Adrenal gland (tissue), 12 donors: Measurements from ENCODE around the gene TNFSF9. TPM values are rescaled to one million over a fixed set of nuclear protein-coding genes. Genes with fewer than 3 reads are reported as not detected.

Experiments used
- DNase-seq, 7 donors: peaks; one replicate each; pipeline ENCODE4 v3.0.0-alpha.2; 2019 to 2020
- H3K27ac ChIP-seq, 5 donors: fragments of 200-600 bp; sonication (generic) in 4 of 5; 1 replicate in 3 of 5; 2 replicates in 2 of 5; pipeline versions ENCODE4 v1.5.1 to v1.8.0; 2016 to 2020; ENCODE audit warnings: mild to moderate bottlenecking in 1 of 5
- H3K27me3 ChIP-seq: fragments of 200-600 bp; 2 replicates; pipeline ENCODE4 v1.8.0; 2021
- H3K36me3 ChIP-seq, 2 donors: fragments of 200-600 bp; replicated peaks in 1 of 2; 1 replicate in 1 of 2; 2 replicates in 1 of 2; pipeline versions ENCODE4 v1.5.1 to v1.8.0; 2018 to 2022
- H3K4me1 ChIP-seq, 2 donors: fragments of 200-600 bp; replicated peaks in 1 of 2; 1 replicate in 1 of 2; 2 replicates in 1 of 2; pipeline versions ENCODE4 v1.5.1 to v1.8.0; 2018 to 2021
- H3K4me3 ChIP-seq, 4 donors: fragments of 200-600 bp; sonication (generic) in 3 of 4; one replicate each; pipeline ENCODE4 v1.5.1; 2016 to 2018
- H3K9me3 ChIP-seq, 3 donors: fragments of 200-600 bp; sonication (generic) in 1 of 3; replicated peaks in 1 of 3; 1 replicate in 2 of 3; 2 replicates in 1 of 3; pipeline versions ENCODE4 v1.5.1 to v1.8.0; 2016 to 2021
- CTCF ChIP-seq, 6 experiments: fragments of 450-650 bp in 4 of 6; fragments of 200-600 bp in 2 of 6; sonication (generic) in 1 of 6; IDR thresholded peaks; 1 replicate in 5 of 6; 2 replicates in 1 of 6; pipeline versions ENCODE4 v1.5.1 to v1.8.0; 2016 to 2021; ENCODE audit warnings: antibody characterized with exemption in 6 of 6, mild to moderate bottlenecking in 2 of 6, moderate library complexity in 1 of 6
- POLR2A ChIP-seq, 2 donors: fragments of 450-650 bp; IDR thresholded peaks; one replicate each; pipeline ENCODE4 v1.6.1; 2017; ENCODE audit warnings: antibody characterized with exemption in 2 of 2, mild to moderate bottlenecking in 2 of 2, moderate library complexity in 1 of 2
- WGBS, 4 donors: extraction: QIAGEN DNeasy Blood & Tissue Kit in 2 of 4; methylation state at CpG; one replicate each; pipeline versions ENCODE4 v1.1.5 to v1.1.7; 2013 to 2017; 5-methylcytosine and 5-hydroxymethylcytosine counted together
- intact Hi-C, 2 donors: fragments of 100-400 bp; cut with DNase I; formaldehyde crosslinking; loops; one replicate each; pipeline versions ENCODE4 v1.14.1 to v1.15.0; 2022 to 2023
- polyA plus RNA-seq, 3 donors: library from polyadenylated mRNA; stranded (reverse); fragments of 200-250 nt in 2 of 3; fragments of 350-450 nt in 1 of 3; fragmentation: Illumina TruSeq in 1 of 3; extraction: RNeasy Lipid Tissue Mini Kit (QIAGEN cat#74804) in 1 of 3; gene quantifications; one replicate each; pipeline ENCODE4 v1.2.3, GENCODE V29; 2013 to 2014
- total RNA-seq, 9 donors: library from RNA; depleted of rRNA in 4 of 9; stranded (reverse); fragments of >200 nt in 4 of 9; fragments of 120-200 nt in 1 of 9; fragmentation: NEBNext Ultra II Directional in 1 of 9; extraction: Animal tissue kit (Norgen Biotek cat#: 25700) in 1 of 9; gene quantifications; one replicate each; pipeline versions ENCODE4 v1.1.0 to v1.2.4, GENCODE V29; 2013 to 2023
- donor health status: healthy with polysubstance abuse.
- donor health status: Bipolar disorder and iron deficiency.
- donor health status: DM: yes; HTN: yes; CAD: no.
- donor health status: DM: no; HTN: no; CAD: no.
- donor health status: DM: no; HTN: no; CAD: no.
- donor health status: DM: yes; HTN: yes; CAD: no.

The TNFSF9 gene
- total and polyA plus RNA-seq, 12 donors, result 0.16 to 1.6 (median 0.58) TPM; not detected in 1

DNA sequence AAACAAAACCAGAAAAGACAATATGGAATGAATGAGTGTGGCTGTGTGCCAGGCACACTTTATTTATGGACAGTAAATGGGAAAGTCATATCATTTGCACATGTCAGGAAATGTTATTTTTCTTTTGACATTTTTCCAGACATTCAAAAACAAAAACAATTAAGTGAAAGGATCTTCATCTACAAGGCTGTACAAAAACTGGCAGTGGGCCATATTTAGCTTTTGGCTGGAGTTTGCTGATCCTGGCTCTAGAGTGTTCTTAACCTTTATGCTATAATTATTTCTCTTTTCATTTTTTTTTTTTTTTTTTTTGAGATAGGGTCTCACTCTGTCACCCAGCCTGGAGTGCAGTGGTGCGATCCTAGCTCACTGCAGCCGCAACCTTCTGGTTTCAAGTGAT lies 6.5 kb upstream of the TNFSF9 start:
- intact Hi-C loops, result loop anchor here in 1 of 2 donors (10.0 kb wide), 1 partner anchor 210 kb away; the partner anchor contains the start of genes GPR108 and TRIP10
- peak in 1 of 7 donors; percentile 45 for DNase-seq
- H3K27me3 ChIP-seq, result no peaks in the 10 kb centered on the region
- no peak overlapping the region for H3K4me3 ChIP-seq
- TF ChIP-seq CTCF (IDR thresholded peaks at IDR 0.05), result no peak
- TF ChIP-seq POLR2A (IDR thresholded peaks at IDR 0.05), result no peak
- H3K27ac ChIP-seq, result no peak overlapping the region
- no peaks in the 10 kb centered on the region for H3K9me3 ChIP-seq
- 49 to 72% (median 60%) methylated on average over 2 of the region's 2 CpGs for WGBS, 4 donors
- peaks cover 4 to 5% of the 10 kb centered on the region in 2 donors for H3K4me1 ChIP-seq
- no peaks in the 10 kb centered on the region for H3K36me3 ChIP-seq

DNA sequence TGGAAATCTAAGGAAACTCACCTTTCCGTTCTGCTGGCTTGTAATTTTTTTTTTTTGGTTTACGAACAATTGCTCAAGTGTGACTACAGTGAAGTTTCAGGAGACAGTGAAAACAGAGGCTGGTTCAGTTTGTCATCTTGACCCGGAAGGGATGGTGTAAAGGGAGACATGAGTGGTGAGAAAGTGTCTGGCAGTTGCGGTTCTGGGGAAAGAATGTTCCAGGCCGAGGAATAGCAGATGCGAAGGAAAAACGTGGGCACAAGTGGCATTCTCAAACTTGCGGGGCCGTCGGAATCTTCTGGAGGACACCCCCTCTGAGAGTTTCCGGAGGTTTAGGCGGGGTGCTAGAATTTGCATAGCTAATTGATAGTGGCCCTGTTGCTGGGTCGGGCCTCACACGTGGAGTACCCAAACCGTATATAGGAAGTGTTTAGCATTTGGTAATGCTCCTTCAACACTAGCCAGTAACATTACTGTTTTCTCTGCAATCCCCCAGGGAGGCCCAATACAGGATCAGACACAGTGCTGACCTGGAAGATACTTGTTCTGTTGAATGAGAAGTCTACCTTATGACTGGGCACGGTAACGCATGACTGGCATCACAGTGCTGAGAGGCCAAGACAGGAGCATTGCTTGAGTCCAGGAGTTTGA lies 2.8 kb upstream of the TNFSF9 start:
- peaks cover 11 to 15% of the 10 kb centered on the region in 2 donors for H3K4me1 ChIP-seq
- H3K9me3 ChIP-seq, result no peaks in the 10 kb centered on the region
- intact Hi-C loops, result loop anchor here in 1 of 2 donors (10.0 kb wide), 1 partner anchor 207 kb away; the partner anchor contains the start of genes GPR108 and TRIP10
- H3K36me3 ChIP-seq, result no peaks in the 10 kb centered on the region
- peaks cover 6% of the 10 kb centered on the region for H3K27me3 ChIP-seq
- no peak for TF ChIP-seq POLR2A (IDR thresholded peaks at IDR 0.05)
- H3K4me3 ChIP-seq, result no peak overlapping the region
- H3K27ac ChIP-seq, result no peak overlapping the region
- WGBS, 4 donors, result 74 to 82% (median 78%) methylated on average over 17 of the region's 17 CpGs
- DNase-seq, result no peak

DNA sequence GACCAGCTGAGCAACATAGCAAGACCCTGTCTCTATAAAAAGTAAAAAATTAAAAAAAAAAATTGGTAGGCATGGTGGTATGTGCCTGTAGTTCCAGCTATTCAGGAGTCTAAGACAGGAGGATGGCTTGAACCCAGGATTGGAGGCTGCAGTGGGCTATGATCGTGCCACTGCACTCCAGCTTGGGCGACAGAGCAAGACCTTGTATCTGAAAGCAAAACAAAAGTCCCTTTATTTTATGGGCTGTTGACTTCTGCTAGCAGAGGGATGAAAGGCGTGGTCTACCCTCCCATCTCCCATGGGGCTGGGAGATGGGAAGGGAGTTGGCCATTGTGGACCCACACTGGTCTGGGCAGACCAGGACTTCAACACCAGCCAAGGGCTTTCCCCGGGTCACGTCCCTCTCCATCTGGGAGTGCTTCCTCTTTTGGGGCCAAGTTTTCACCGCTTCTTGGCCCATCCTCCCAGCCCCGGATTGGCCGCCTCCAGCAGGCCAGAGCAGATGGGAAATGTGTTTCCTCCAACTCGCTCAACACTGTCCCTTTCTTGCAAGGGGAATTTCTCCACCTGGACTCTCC lies 2.2 kb upstream of the TNFSF9 start:
- 53 to 70% (median 57%) methylated on average over 4 to 9 of the region's 9 CpGs for WGBS, 4 donors
- Histone ChIP-seq H3K4me1 (peaks cover 11 to 15% of the 10 kb centered on the region in 2 donors), H3K27ac (no peak overlapping the region), H3K9me3 (no peaks in the 10 kb centered on the region), H3K27me3 (peaks cover 6% of the 10 kb centered on the region), H3K4me3 (no peak overlapping the region), H3K36me3 (no peaks in the 10 kb centered on the region)
- no peak for TF ChIP-seq CTCF (IDR thresholded peaks at IDR 0.05)
- no peak for TF ChIP-seq POLR2A (IDR thresholded peaks at IDR 0.05)
- peak in 2 of 7 donors; percentile 38 for DNase-seq
- intact Hi-C loops, result loop anchor here in 1 of 2 donors (10.0 kb wide), 1 partner anchor 206 kb away; the partner anchor contains the start of genes GPR108 and TRIP10

DNA sequence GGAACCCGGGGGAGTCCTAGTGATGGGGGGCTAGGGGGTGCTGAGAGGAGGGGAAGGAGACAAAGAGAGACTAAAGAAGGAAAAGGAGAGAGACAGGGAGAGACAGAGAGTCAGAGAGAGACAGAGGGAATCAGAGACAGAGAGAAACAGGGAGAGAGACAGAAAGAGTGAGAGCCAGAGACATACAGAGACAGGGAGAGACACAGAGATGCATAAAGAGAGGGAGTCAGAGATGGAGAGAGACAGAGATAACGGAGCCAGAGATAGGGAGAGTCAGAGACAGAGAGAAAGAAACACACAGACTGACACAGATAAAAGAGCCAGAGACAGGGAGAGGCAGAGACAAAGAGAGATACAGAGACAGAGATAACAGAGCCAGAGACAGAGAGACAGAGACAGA lies 1.5 kb upstream of the TNFSF9 start:
- H3K27me3 ChIP-seq, result peaks cover 6% of the 10 kb centered on the region
- no peak overlapping the region for H3K27ac ChIP-seq
- intact Hi-C loops, result loop anchor here in 1 of 2 donors (10.0 kb wide), 1 partner anchor 205 kb away; the partner anchor contains the start of genes GPR108 and TRIP10
- TF ChIP-seq POLR2A (IDR thresholded peaks at IDR 0.05) (no peak), CTCF (IDR thresholded peaks at IDR 0.05) (no peak)
- H3K36me3 ChIP-seq, result no peaks in the 10 kb centered on the region
- H3K9me3 ChIP-seq, result no peaks in the 10 kb centered on the region
- no peak overlapping the region for H3K4me3 ChIP-seq
- peaks cover 11 to 15% of the 10 kb centered on the region in 2 donors for H3K4me1 ChIP-seq
- WGBS, 4 donors, result 42 to 68% (median 67%) methylated on average over 2 of the region's 2 CpGs
- no peak for DNase-seq
